H9 (cell line): ENCODE measurements around the gene CCDC28B. TPM values are rescaled to one million over a fixed set of nuclear protein-coding genes. Genes with fewer than 3 reads are reported as not detected.

Experiments
- DNase-seq: peaks from one replicate; pipeline ENCODE4 v3.0.0-alpha.2; 2017
- H2AFZ ChIP-seq: one replicate; pipeline ENCODE4 v1.6.1; 2013; ENCODE audit warnings: mild to moderate bottlenecking, low read length, control low read depth, moderate library complexity
- H2AK5ac ChIP-seq: 2 replicates; pipeline ENCODE4 v1.6.1; 2013; ENCODE audit warnings: low read length, control low read depth, mixed read lengths; ENCODE audit not compliant: insufficient read length
- H2BK120ac ChIP-seq: one replicate; pipeline ENCODE4 v1.6.1; 2013; ENCODE audit warnings: low read depth, mild to moderate bottlenecking, low read length, control low read depth, inconsistent platforms; ENCODE audit not compliant: poor library complexity, severe bottlenecking
- H2BK12ac ChIP-seq: 2 replicates; pipeline ENCODE4 v1.6.1; 2013; ENCODE audit warnings: low read length, control low read depth, mixed read lengths, low read depth; ENCODE audit not compliant: insufficient read length
- H2BK15ac ChIP-seq: 2 replicates; pipeline ENCODE4 v1.6.1; 2013; ENCODE audit warnings: low read depth, low read length, control low read depth
- H2BK20ac ChIP-seq: one replicate; pipeline ENCODE4 v1.6.1; 2013; ENCODE audit warnings: low read depth, mild to moderate bottlenecking, low read length, control low read depth, inconsistent platforms; ENCODE audit not compliant: poor library complexity, severe bottlenecking
- H2BK5ac ChIP-seq: 2 replicates; pipeline ENCODE4 v1.6.1; 2013; ENCODE audit warnings: low read length, control low read depth, mixed read lengths; ENCODE audit not compliant: insufficient read length
- H3K14ac ChIP-seq: 2 replicates; pipeline ENCODE4 v1.6.1; 2013; ENCODE audit warnings: low read length, control low read depth; ENCODE audit not compliant: insufficient read depth
- H3K18ac ChIP-seq: 2 replicates; pipeline ENCODE4 v1.6.1; 2013; ENCODE audit warnings: low read depth, mild to moderate bottlenecking, mixed read lengths, low read length, control low read depth; ENCODE audit not compliant: insufficient read length
- H3K23ac ChIP-seq: 2 replicates; pipeline ENCODE4 v1.6.1; 2013; ENCODE audit warnings: low read length, control low read depth, mixed read lengths, low read depth; ENCODE audit not compliant: insufficient read length
- H3K23me2 ChIP-seq: 2 replicates; pipeline ENCODE4 v1.6.1; 2013; ENCODE audit warnings: low read depth, mild to moderate bottlenecking, mixed read lengths, low read length, control low read depth; ENCODE audit not compliant: insufficient read length, poor library complexity, severe bottlenecking
- H3K27ac ChIP-seq: 2 replicates; pipeline ENCODE4 v1.5.1; 2013; ENCODE audit warnings: low read length, control low read depth, mixed read lengths, low read depth; ENCODE audit not compliant: insufficient read length
- H3K27me3 ChIP-seq: 2 replicates; pipeline ENCODE4 v1.6.1; 2013; ENCODE audit warnings: low read length, control low read depth, inconsistent platforms; ENCODE audit not compliant: insufficient read depth
- H3K4ac ChIP-seq: 2 replicates; pipeline ENCODE4 v1.6.1; 2013; ENCODE audit warnings: low read depth, mild to moderate bottlenecking, control low read depth, inconsistent platforms, low read length, moderate library complexity
- H3K4me1 ChIP-seq: 2 replicates; pipeline ENCODE4 v1.6.1; 2013; ENCODE audit warnings: low read length, control low read depth, inconsistent platforms; ENCODE audit not compliant: insufficient read depth
- H3K4me2 ChIP-seq: 2 replicates; pipeline ENCODE4 v1.6.1; 2013; ENCODE audit warnings: low read length, control low read depth, mixed read lengths; ENCODE audit not compliant: insufficient read length, insufficient read depth
- H3K56ac ChIP-seq: 2 replicates; pipeline ENCODE4 v1.6.1; 2013; ENCODE audit warnings: low read depth, mild to moderate bottlenecking, mixed read lengths, low read length, control low read depth; ENCODE audit not compliant: insufficient read length
- H3K79me1 ChIP-seq: 2 replicates; pipeline ENCODE4 v1.6.1; 2013; ENCODE audit warnings: low read depth, mild to moderate bottlenecking, moderate library complexity, low read length, control low read depth, inconsistent platforms; ENCODE audit not compliant: insufficient read depth, poor library complexity, severe bottlenecking
- H3K79me2 ChIP-seq: 2 replicates; pipeline ENCODE4 v1.6.1; 2013; ENCODE audit warnings: low read length, control low read depth, inconsistent platforms; ENCODE audit not compliant: insufficient read depth
- H3K9ac ChIP-seq: 2 replicates; pipeline ENCODE4 v1.6.1; 2013; ENCODE audit warnings: low read length, control low read depth, mixed read lengths; ENCODE audit not compliant: insufficient read length; ENCODE audit errors: extremely low read depth
- H3K9me3 ChIP-seq: one replicate; pipeline ENCODE4 v1.6.1; 2013; ENCODE audit warnings: low read depth, low read length, inconsistent platforms; ENCODE audit not compliant: control insufficient read depth
- H3T11ph ChIP-seq: one replicate; pipeline ENCODE4 v1.6.1; 2013; ENCODE audit warnings: mild to moderate bottlenecking, low read length, control low read depth, inconsistent platforms
- H4K20me1 ChIP-seq: one replicate; pipeline ENCODE4 v1.6.1; 2013; ENCODE audit not compliant: control insufficient read depth, insufficient read length, insufficient read depth
- H4K5ac ChIP-seq: 2 replicates; pipeline ENCODE4 v1.6.1; 2013; ENCODE audit warnings: low read depth, mild to moderate bottlenecking, mixed read lengths, low read length, control low read depth; ENCODE audit not compliant: insufficient read length
- H4K8ac ChIP-seq: replicated peaks from 2 replicates; pipeline ENCODE4 v1.6.1; 2013; ENCODE audit warnings: low read length, control low read depth, mixed read lengths, low read depth; ENCODE audit not compliant: insufficient read length
- H4K91ac ChIP-seq: 2 replicates; pipeline ENCODE4 v1.6.1; 2013; ENCODE audit warnings: low read depth, mild to moderate bottlenecking, moderate library complexity, mixed read lengths, low read length, control low read depth; ENCODE audit not compliant: insufficient read length
- H3K27ac Mint-ChIP-seq, 3 experiments: 2 replicates in 2 of 3; 3 replicates in 1 of 3; pipeline ENCODE4 v1.8.0; 2020 to 2021; ENCODE audit warnings: mixed read lengths in 3 of 3, mild to moderate bottlenecking in 1 of 3, moderate library complexity in 1 of 3
- H3K27me3 Mint-ChIP-seq: 2 replicates; pipeline ENCODE4 v1.8.0; 2021; ENCODE audit warnings: low read depth, mild to moderate bottlenecking, moderate library complexity, mixed read lengths
- H3K36me3 Mint-ChIP-seq, 3 experiments: 2 replicates in 2 of 3; 3 replicates in 1 of 3; pipeline ENCODE4 v1.8.0; 2020 to 2021; ENCODE audit warnings: low read depth in 3 of 3, mixed read lengths in 3 of 3; ENCODE audit not compliant: insufficient read depth in 1 of 3
- H3K4me1 Mint-ChIP-seq, 2 experiments: 2 replicates each; pipeline ENCODE4 v1.8.0; 2020; ENCODE audit warnings: mixed read lengths in 2 of 2
- H3K4me3 Mint-ChIP-seq, 2 experiments: 2 replicates in 1 of 2; 3 replicates in 1 of 2; pipeline ENCODE4 v1.8.0; 2020 to 2021; ENCODE audit warnings: mild to moderate bottlenecking in 2 of 2, mixed read lengths in 2 of 2, moderate library complexity in 1 of 2
- H3K9me3 Mint-ChIP-seq, 2 experiments: 2 replicates in 1 of 2; 3 replicates in 1 of 2; pipeline ENCODE4 v1.8.0; 2020; ENCODE audit warnings: mild to moderate bottlenecking in 2 of 2, mixed read lengths in 2 of 2, moderate library complexity in 1 of 2
- CTCF ChIP-seq: fragments of 200-600 bp; sonication (generic); conservative IDR thresholded peaks from 3 replicates; pipeline ENCODE4 v1.8.0; 2021; ENCODE audit warnings: antibody characterized with exemption, mild to moderate bottlenecking
- WGBS: extraction: QIAGEN DNeasy Blood & Tissue Kit; methylation state at CpG from one replicate; pipeline ENCODE4 v1.1.7; 2013; ENCODE audit warnings: missing lambda C conversion rate, low lambda C conversion rate, mixed read lengths; ENCODE audit not compliant: insufficient read length; ENCODE audit errors: extremely low coverage; 5-methylcytosine and 5-hydroxymethylcytosine counted together
- total RNA-seq: library from RNA; stranded (reverse); gene quantifications from 2 replicates; pipeline ENCODE4 v1.2.1, GENCODE V29; 2021

CCDC28B gene
- total RNA-seq, 1 experiment from 2014 or later = 20.7 TPM

- no peak overlapping the region for H3K27ac ChIP-seq
Measured at GRCh38 chr1:32198237-32199042, 2.0 kb upstream of the CCDC28B start.

More at GRCh38 chr1:32198237-32199042, 2.0 kb upstream of the CCDC28B start:
- peak overlapping the region; percentile 20 to 88 (median 47); a peak in 4 of 7 replicates for H3K27ac Mint-ChIP-seq
- Histone ChIP-seq H4K91ac (no peak overlapping the region), H3K79me1 (no peaks in the 10 kb centered on the region), H3K9ac (no peak overlapping the region), H2BK12ac (no peak overlapping the region), H2AFZ (no peak overlapping the region), H3K9me3 (no peaks in the 10 kb centered on the region), H3T11ph (no peak overlapping the region), H4K5ac (no peak overlapping the region), H2BK5ac (no peak overlapping the region), H2AK5ac (no peak overlapping the region), H3K4me2 (no peak overlapping the region), H2BK20ac (no peak overlapping the region), H3K23ac (no peak overlapping the region), H3K56ac (no peak overlapping the region), H3K79me2 (no peaks in the 10 kb centered on the region), H3K4ac (no peak overlapping the region), H2BK15ac (no peak overlapping the region), H3K14ac (no peak overlapping the region), H4K8ac (no peak overlapping the region), H4K20me1 (no peaks in the 10 kb centered on the region), H3K18ac (no peak overlapping the region), H2BK120ac (no peak overlapping the region), H3K27me3 (no peaks in the 10 kb centered on the region), H3K4me1 (no peaks in the 10 kb centered on the region; the same call in 1 of the 2 replicates), H3K23me2 (peaks cover 3% of the 10 kb centered on the region)
- no peak for TF ChIP-seq CTCF
- no peak for DNase-seq
- H3K27me3 Mint-ChIP-seq = no peaks in the 10 kb centered on the region; the same call in none of the 2 replicates
- no peaks in the 10 kb centered on the region for H3K9me3 Mint-ChIP-seq
- peaks cover 36 to 37% of the 10 kb centered on the region in 2 experiments for H3K4me1 Mint-ChIP-seq
- peaks cover 25 to 50% (median 45%) of the 10 kb centered on the region in 3 experiments; a peak in 6 of 7 replicates for H3K36me3 Mint-ChIP-seq
- no CpG with 5 or more reads among the region's 3 CpGs for WGBS
- no peak overlapping the region; a peak in 1 of 5 replicates for H3K4me3 Mint-ChIP-seq
